Dendritic cell treated with granulocyte-macrophage colony-stimulating factor and Interleukin-4, amounts not matched to agents 40 ng/mL and 50 ng/mL, for 4 days (primary cell): ENCODE data around the gene FBXL13.

Experiments
- H3K27ac Mint-ChIP-seq: one replicate; pipeline ENCODE4 v1.8.0; 2022; ENCODE audit warnings: mild to moderate bottlenecking, mixed read lengths
- H3K27me3 Mint-ChIP-seq: one replicate; pipeline ENCODE4 v1.8.0; 2022; ENCODE audit warnings: mild to moderate bottlenecking, mixed read lengths
- H3K36me3 Mint-ChIP-seq: one replicate; pipeline ENCODE4 v1.8.0; 2022; ENCODE audit warnings: low read depth, mixed read lengths
- H3K4me1 Mint-ChIP-seq: one replicate; pipeline ENCODE4 v1.8.0; 2022; ENCODE audit warnings: low read depth, mixed read lengths
- H3K4me3 Mint-ChIP-seq: one replicate; pipeline ENCODE4 v1.8.0; 2022; ENCODE audit warnings: mild to moderate bottlenecking, moderate library complexity, mixed read lengths
- H3K9me3 Mint-ChIP-seq: one replicate; pipeline ENCODE4 v1.8.0; 2022; ENCODE audit warnings: mixed read lengths
- intact Hi-C: fragments of 100-400 bp; cut with micrococcal nuclease; formaldehyde crosslinking; loops from one replicate; pipeline ENCODE4 v1.15.0; 2022

Gene FBXL13

GRCh38 chr7:102992938-102993717, 81.5 kb downstream of the FBXL13 start:
- no peak overlapping the region for H3K27ac Mint-ChIP-seq
- H3K36me3 Mint-ChIP-seq = no peaks in the 10 kb centered on the region
- H3K4me3 Mint-ChIP-seq = no peak overlapping the region
- no peaks in the 10 kb centered on the region for H3K9me3 Mint-ChIP-seq
- no peaks in the 10 kb centered on the region for H3K27me3 Mint-ChIP-seq
- H3K4me1 Mint-ChIP-seq = no peaks in the 10 kb centered on the region
- intact Hi-C loops = no loop called here

GRCh38 chr7:102992509-102992937, 82.1 kb downstream of the FBXL13 start:
- H3K36me3 Mint-ChIP-seq = no peaks in the 10 kb centered on the region
- H3K27me3 Mint-ChIP-seq = no peaks in the 10 kb centered on the region
- no peak overlapping the region for H3K4me3 Mint-ChIP-seq
- no peaks in the 10 kb centered on the region for H3K4me1 Mint-ChIP-seq
- no peak overlapping the region for H3K27ac Mint-ChIP-seq
- H3K9me3 Mint-ChIP-seq = no peaks in the 10 kb centered on the region
- intact Hi-C loops = no loop called here

GRCh38 chr7:102991540-102992214, 82.9 kb downstream of the FBXL13 start:
- intact Hi-C loops = no loop called here
- no peak overlapping the region for H3K27ac Mint-ChIP-seq
- H3K36me3 Mint-ChIP-seq = no peaks in the 10 kb centered on the region

GRCh38 chr7:102991077-102991539, 83.5 kb downstream of the FBXL13 start:
- H3K27me3 Mint-ChIP-seq = no peaks in the 10 kb centered on the region
- no peak overlapping the region for H3K4me3 Mint-ChIP-seq
- intact Hi-C loops = no loop called here
- H3K4me1 Mint-ChIP-seq = no peaks in the 10 kb centered on the region
- no peaks in the 10 kb centered on the region for H3K36me3 Mint-ChIP-seq
- H3K27ac Mint-ChIP-seq = no peak overlapping the region
- no peaks in the 10 kb centered on the region for H3K9me3 Mint-ChIP-seq

More at GRCh38 chr7:102991540-102992214, 82.9 kb downstream of the FBXL13 start:
- H3K4me1 Mint-ChIP-seq = no peaks in the 10 kb centered on the region
- H3K9me3 Mint-ChIP-seq = no peaks in the 10 kb centered on the region
- H3K27me3 Mint-ChIP-seq = no peaks in the 10 kb centered on the region
- no peak overlapping the region for H3K4me3 Mint-ChIP-seq

- no peaks in the 10 kb centered on the region for H3K36me3 Mint-ChIP-seq
- H3K27me3 Mint-ChIP-seq = no peaks in the 10 kb centered on the region
- H3K4me1 Mint-ChIP-seq = no peaks in the 10 kb centered on the region
- no peak overlapping the region for H3K4me3 Mint-ChIP-seq
- H3K9me3 Mint-ChIP-seq = no peaks in the 10 kb centered on the region
- intact Hi-C loops = no loop called here
- H3K27ac Mint-ChIP-seq = no peak overlapping the region
Observed at GRCh38 chr7:102990642-102991041, 84.0 kb downstream of the FBXL13 start.

- H3K9me3 Mint-ChIP-seq = no peaks in the 10 kb centered on the region
- no peak overlapping the region for H3K4me3 Mint-ChIP-seq
- H3K36me3 Mint-ChIP-seq = no peaks in the 10 kb centered on the region
- intact Hi-C loops = no loop called here
- no peaks in the 10 kb centered on the region for H3K27me3 Mint-ChIP-seq
- no peaks in the 10 kb centered on the region for H3K4me1 Mint-ChIP-seq
- H3K27ac Mint-ChIP-seq = no peak overlapping the region
Observed at GRCh38 chr7:102988631-102989560, 85.7 kb downstream of the FBXL13 start.

- no peaks in the 10 kb centered on the region for H3K4me1 Mint-ChIP-seq
- H3K9me3 Mint-ChIP-seq = no peaks in the 10 kb centered on the region
- no peaks in the 10 kb centered on the region for H3K36me3 Mint-ChIP-seq
- H3K4me3 Mint-ChIP-seq = no peak overlapping the region
- no peaks in the 10 kb centered on the region for H3K27me3 Mint-ChIP-seq
- intact Hi-C loops = no loop called here
- no peak overlapping the region for H3K27ac Mint-ChIP-seq
Observed at GRCh38 chr7:102988088-102988487, 86.5 kb downstream of the FBXL13 start.

- H3K36me3 Mint-ChIP-seq = no peaks in the 10 kb centered on the region
- no peak overlapping the region for H3K4me3 Mint-ChIP-seq
- H3K27ac Mint-ChIP-seq = no peak overlapping the region
- H3K9me3 Mint-ChIP-seq = no peaks in the 10 kb centered on the region
- intact Hi-C loops = no loop called here
- H3K27me3 Mint-ChIP-seq = no peaks in the 10 kb centered on the region
- H3K4me1 Mint-ChIP-seq = no peaks in the 10 kb centered on the region
Observed at GRCh38 chr7:102985176-102985783, 89.3 kb downstream of the FBXL13 start.

- no peaks in the 10 kb centered on the region for H3K27me3 Mint-ChIP-seq
- H3K4me1 Mint-ChIP-seq = no peaks in the 10 kb centered on the region
- no peak overlapping the region for H3K4me3 Mint-ChIP-seq
- intact Hi-C loops = no loop called here
- no peaks in the 10 kb centered on the region for H3K9me3 Mint-ChIP-seq
- H3K36me3 Mint-ChIP-seq = no peaks in the 10 kb centered on the region
- H3K27ac Mint-ChIP-seq = no peak overlapping the region
Observed at GRCh38 chr7:102983602-102984001, 91.0 kb downstream of the FBXL13 start.

- intact Hi-C loops = no loop called here
- H3K36me3 Mint-ChIP-seq = no peaks in the 10 kb centered on the region
- H3K9me3 Mint-ChIP-seq = no peaks in the 10 kb centered on the region
- H3K4me3 Mint-ChIP-seq = no peak overlapping the region
- no peak overlapping the region for H3K27ac Mint-ChIP-seq
- H3K27me3 Mint-ChIP-seq = no peaks in the 10 kb centered on the region
- H3K4me1 Mint-ChIP-seq = no peaks in the 10 kb centered on the region
Observed at GRCh38 chr7:102982235-102982634, 92.4 kb downstream of the FBXL13 start.

GRCh38 chr7:102981451-102981850, 93.1 kb downstream of the FBXL13 start:
- intact Hi-C loops = no loop called here
- Mint-ChIP-seq H3K4me3 (no peak overlapping the region), H3K27me3 (no peaks in the 10 kb centered on the region), H3K4me1 (no peaks in the 10 kb centered on the region), H3K9me3 (no peaks in the 10 kb centered on the region), H3K36me3 (no peaks in the 10 kb centered on the region), H3K27ac (no peak overlapping the region)

GRCh38 chr7:102979670-102980069, 94.9 kb downstream of the FBXL13 start:
- intact Hi-C loops = no loop called here
- H3K27me3 Mint-ChIP-seq = no peaks in the 10 kb centered on the region
- no peaks in the 10 kb centered on the region for H3K4me1 Mint-ChIP-seq
- H3K27ac Mint-ChIP-seq = no peak overlapping the region
- no peaks in the 10 kb centered on the region for H3K9me3 Mint-ChIP-seq
- H3K4me3 Mint-ChIP-seq = no peak overlapping the region
- H3K36me3 Mint-ChIP-seq = no peaks in the 10 kb centered on the region

GRCh38 chr7:102978284-102978683, 96.3 kb downstream of the FBXL13 start:
- H3K9me3 Mint-ChIP-seq = no peaks in the 10 kb centered on the region
- intact Hi-C loops = no loop called here
- no peaks in the 10 kb centered on the region for H3K36me3 Mint-ChIP-seq
- no peak overlapping the region for H3K27ac Mint-ChIP-seq
- H3K4me1 Mint-ChIP-seq = no peaks in the 10 kb centered on the region
- H3K27me3 Mint-ChIP-seq = no peaks in the 10 kb centered on the region
- H3K4me3 Mint-ChIP-seq = no peak overlapping the region
